Cardiac fibroblast (primary cell): ENCODE measurements around the gene MESP1.

Experiments
- DNase-seq, 2 donors: peaks; one replicate each; pipeline versions ENCODE4 v3.0.0 to v3.0.0-alpha.2; 2010; ENCODE audit warnings: low read depth in 2 of 2
- H3K4me3 ChIP-seq, 2 donors: replicated peaks in 1 of 2; 1 replicate in 1 of 2; 2 replicates in 1 of 2; pipeline ENCODE4 v1.5.1; 2011; ENCODE audit warnings: low read depth in 2 of 2, low read length in 2 of 2, mild to moderate bottlenecking in 2 of 2, moderate library complexity in 1 of 2
- TF ChIP-seq, protein P1 (sequence below): IDR thresholded peaks from one replicate; pipeline ENCODE4 v1.5.1; 2011; ENCODE audit warnings: low read depth, mild to moderate bottlenecking, low read length, inconsistent platforms

The MESP1 gene

DNA sequence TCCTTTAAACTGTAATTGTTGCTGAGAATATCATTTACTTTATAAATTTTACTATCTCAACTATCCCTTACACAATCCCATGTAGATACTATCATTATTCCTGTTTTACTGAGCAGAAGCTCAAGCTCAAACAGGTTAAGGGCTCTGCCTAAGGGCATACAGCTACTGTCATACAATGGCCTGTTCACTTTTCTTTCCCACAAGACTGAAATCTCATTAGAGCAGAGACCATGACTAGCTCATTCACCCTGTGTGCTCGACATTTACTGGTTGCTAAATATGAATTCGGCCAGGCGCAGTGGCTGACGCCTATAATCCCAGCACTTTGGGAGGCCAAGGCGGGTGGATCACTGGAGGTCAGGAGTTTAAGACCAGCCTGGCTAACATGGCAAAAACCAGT, 23.4 kb upstream of the MESP1 start:
- no peak overlapping the region for H3K4me3 ChIP-seq

DNA sequence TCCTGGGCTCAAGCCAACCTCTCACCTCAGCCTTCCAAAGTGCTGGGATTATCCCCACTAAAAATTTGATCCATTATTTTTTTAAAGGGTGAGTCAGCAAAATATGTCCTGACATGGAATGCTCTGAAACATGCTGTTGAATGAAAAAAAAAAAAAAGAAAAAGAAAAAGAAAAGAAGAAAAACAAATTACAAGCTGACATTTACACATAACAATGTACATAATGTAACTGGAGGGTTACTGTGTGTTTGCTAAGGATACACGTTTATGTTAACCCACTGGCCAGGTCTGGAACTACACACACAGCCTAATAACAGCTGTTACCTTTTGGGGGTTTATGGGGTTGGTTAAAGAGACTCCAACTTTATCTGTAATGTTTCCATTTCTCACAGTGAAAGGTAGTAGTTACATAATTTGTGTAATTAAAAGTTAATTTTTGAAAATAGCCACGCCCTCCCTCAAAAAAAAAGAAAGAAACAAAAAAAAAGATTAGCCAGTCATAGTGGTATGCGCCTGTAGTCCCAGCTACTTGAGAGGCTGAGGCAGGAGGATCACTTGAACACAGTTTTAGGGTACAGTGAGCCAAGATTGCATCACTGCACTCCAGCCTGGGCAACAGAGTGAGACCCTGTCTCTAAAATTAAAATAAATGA, 22.0 kb upstream of the MESP1 start:
- TF ChIP-seq, protein P1, sequence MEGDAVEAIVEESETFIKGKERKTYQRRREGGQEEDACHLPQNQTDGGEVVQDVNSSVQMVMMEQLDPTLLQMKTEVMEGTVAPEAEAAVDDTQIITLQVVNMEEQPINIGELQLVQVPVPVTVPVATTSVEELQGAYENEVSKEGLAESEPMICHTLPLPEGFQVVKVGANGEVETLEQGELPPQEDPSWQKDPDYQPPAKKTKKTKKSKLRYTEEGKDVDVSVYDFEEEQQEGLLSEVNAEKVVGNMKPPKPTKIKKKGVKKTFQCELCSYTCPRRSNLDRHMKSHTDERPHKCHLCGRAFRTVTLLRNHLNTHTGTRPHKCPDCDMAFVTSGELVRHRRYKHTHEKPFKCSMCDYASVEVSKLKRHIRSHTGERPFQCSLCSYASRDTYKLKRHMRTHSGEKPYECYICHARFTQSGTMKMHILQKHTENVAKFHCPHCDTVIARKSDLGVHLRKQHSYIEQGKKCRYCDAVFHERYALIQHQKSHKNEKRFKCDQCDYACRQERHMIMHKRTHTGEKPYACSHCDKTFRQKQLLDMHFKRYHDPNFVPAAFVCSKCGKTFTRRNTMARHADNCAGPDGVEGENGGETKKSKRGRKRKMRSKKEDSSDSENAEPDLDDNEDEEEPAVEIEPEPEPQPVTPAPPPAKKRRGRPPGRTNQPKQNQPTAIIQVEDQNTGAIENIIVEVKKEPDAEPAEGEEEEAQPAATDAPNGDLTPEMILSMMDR = peak; percentile 55
- H3K4me3 ChIP-seq = no peak overlapping the region
- DNase-seq = peak; percentile 27 to 52

More for the DNA sequence above, 23.4 kb upstream of the MESP1 start:
- DNase-seq = no peak
- TF ChIP-seq, protein P1 = no peak

DNA sequence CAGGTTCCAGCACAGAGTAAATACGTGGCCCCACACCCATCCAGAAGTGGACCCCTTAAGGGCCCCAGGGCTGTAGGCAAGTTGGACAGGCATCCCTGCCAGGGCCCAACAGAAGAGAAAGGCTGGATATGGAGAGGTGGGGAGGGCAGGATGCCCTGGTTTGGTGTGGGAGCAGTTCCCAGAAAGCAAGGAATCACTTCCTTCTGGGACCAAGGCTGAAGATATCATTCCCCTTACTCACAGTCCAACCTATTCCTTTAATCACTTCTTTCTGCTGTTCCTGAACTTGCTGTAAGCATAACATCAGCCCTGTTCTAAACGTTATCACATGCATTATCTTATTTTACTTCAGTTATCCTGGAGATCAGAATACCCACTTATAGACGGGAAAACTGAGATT, 19.0 kb upstream of the MESP1 start:
- TF ChIP-seq, protein P1 = no peak
- no peak overlapping the region for H3K4me3 ChIP-seq
- peak; percentile 47 to 61 for DNase-seq

DNA sequence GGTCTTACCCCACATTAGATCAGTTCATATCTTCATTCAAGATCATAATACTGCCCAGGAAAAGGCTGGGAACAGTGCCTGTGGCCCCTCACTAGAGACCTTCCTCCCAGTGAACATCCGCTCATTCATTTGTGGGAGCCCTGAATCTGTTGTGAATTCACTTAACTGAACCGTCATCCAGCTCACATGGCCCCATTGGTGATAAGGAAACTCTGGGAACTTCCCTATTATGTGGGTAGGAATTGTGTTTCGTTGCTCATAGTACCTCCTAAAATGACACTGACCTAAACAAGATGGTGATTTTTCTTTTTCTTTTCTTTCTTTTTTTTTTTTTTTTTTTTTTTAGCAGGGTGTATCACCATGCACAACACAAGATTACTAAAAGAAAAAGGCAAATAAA, 18.3 kb upstream of the MESP1 start:
- DNase-seq = no peak
- TF ChIP-seq, protein P1 = no peak
- H3K4me3 ChIP-seq = no peak overlapping the region

DNA sequence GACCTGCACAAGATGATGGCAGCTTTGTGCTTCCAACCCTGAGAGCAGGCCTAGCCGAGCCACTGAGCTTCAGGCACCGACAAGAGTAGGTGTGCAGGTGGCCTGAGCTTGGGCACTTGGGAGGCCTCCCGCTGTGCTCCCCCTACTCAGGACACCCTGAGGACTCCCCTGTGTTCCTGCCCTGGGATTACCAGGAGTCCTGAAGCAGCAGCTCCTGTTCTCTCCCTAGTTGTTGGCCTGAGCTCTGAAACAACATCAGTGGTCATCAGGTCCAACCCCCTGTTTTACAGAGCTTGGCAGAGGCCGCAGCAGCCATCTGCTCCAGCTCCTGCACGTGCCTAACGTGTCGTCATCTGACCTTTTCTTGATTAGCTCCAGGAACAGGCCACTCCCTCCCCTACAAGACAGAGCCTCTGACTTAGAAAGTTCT, 17.0 kb upstream of the MESP1 start:
- no peak overlapping the region for H3K4me3 ChIP-seq
- TF ChIP-seq, protein P1 = no peak
- peak; percentile 57 to 89 for DNase-seq

DNA sequence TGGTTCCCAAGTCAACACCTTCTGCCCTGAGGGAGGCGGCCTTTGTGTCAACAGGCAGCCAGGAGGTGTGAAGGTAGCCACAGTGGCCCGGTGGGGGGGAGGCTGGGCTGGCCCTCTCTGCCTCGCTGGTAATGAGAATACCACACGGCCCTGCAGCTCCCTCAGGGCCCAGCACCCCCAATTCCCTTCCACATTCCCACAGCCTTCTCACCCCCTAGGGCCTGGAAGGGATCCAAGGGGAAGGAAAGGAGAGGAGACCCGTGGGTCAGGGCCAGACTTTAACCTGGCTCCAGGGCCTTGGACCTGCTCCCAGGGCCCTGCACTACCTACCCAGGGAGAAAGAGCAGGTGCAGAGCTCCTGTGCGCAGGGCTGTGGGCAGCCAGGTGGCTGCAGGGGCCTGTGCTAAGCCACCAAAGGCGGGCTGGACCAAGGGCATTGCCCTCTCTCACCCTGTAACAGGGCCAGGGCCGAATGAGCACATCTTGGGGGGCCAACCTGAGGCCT, 16.4 kb upstream of the MESP1 start:
- TF ChIP-seq, protein P1 = no peak
- DNase-seq = no peak
- no peak overlapping the region for H3K4me3 ChIP-seq
